Measurements from ENCODE around the gene PTPRU.

- TF ChIP-seq CTCF (IDR thresholded peaks at IDR 0.05; ENCODE audit: low read depth, low read length, poor library complexity, severe bottlenecking) (no peak), EZH2phosphoT487 (IDR thresholded peaks at IDR 0.05; ENCODE audit: borderline replicate concordance, low read length) (no peak)
These were observed 7.5 kb downstream of the PTPRU start for GRCh38 chr1:29243871-29244200.
